ENCODE measurements around the gene ADAMTS4. TPM values are rescaled to one million over a fixed set of nuclear protein-coding genes. Genes with fewer than 3 reads are reported as not detected.

Gene ADAMTS4
- total and polyA plus RNA-seq, 2 donors (not counting 1 experiment from before 2014, with no cell fraction given), result 1.0 to 1.3 TPM

- H4K20me1 ChIP-seq (ENCODE audit: control insufficient read depth, extremely low read depth, insufficient read depth, low read length), result no peaks in the 10 kb centered on the region
- H3K4me2 ChIP-seq (ENCODE audit: extremely low read depth, insufficient read depth, low read length), result peak overlapping the region; percentile 88
- TF ChIP-seq CTCF (conservative IDR thresholded peaks at IDR 0.05 in 1 of 2, IDR thresholded peaks at IDR 0.05 in 1 of 2; ENCODE audit: low read depth in 1 of 2, low read length in 2 of 2) (no peak), EZH2 (IDR thresholded peaks at IDR 0.05; ENCODE audit: low read length, missing control alignments) (no peak)
- peak overlapping the region; percentile 63 to 93 (median 81) for H3K4me3 ChIP-seq (replicated peaks in 1 of 4; ENCODE audit: control extremely low read depth in 1 of 4, insufficient read depth in 1 of 4, low read depth in 3 of 4, low read length in 4 of 4)
- no peaks in the 10 kb centered on the region for H3K27me3 ChIP-seq (ENCODE audit: control insufficient read depth, insufficient read depth, low read length)
- H2AFZ ChIP-seq (ENCODE audit: low read length), result peak overlapping the region; percentile 17
- H3K27ac ChIP-seq (ENCODE audit: insufficient read depth, low read length), result peak overlapping the region; percentile 68
- DNase-seq (ENCODE audit: low read depth in 2 of 2), result no peak
- peaks cover 7% of the 10 kb centered on the region for H3K4me1 ChIP-seq (ENCODE audit: control insufficient read depth, extremely low read depth, insufficient read depth, low read length)
- peaks cover 16% of the 10 kb centered on the region for H3K79me2 ChIP-seq (ENCODE audit: control insufficient read depth, insufficient read depth, low read length)
- H3K9ac ChIP-seq (ENCODE audit: insufficient read depth, low read length), result peak overlapping the region; percentile 87
- no peaks in the 10 kb centered on the region for H3K9me3 ChIP-seq (ENCODE audit: control insufficient read depth, insufficient read depth, low read depth, low read length)
- peaks cover 26% of the 10 kb centered on the region for H3K36me3 ChIP-seq (ENCODE audit: control insufficient read depth, insufficient read depth, low read length)
These were observed 39.0 kb downstream of the ADAMTS4 start for GRCh38 chr1:161159913-161160243.

GRCh38 chr1:161159087-161159912 is 39.6 kb downstream of the ADAMTS4 start, which contains the start of gene USP21:
TSS of gene USP21 (plus strand) at chr1:161159500. CDS start at chr1:161160641, 1,141 bp downstream.
- TF ChIP-seq EZH2 (IDR thresholded peaks at IDR 0.05; ENCODE audit: low read length, missing control alignments) (no peak), CTCF (conservative IDR thresholded peaks at IDR 0.05 in 1 of 2, IDR thresholded peaks at IDR 0.05 in 1 of 2; ENCODE audit: low read depth in 1 of 2, low read length in 2 of 2) (peak; percentile 30 to 54)
- Histone ChIP-seq H3K9me3 (ENCODE audit: control insufficient read depth, insufficient read depth, low read depth, low read length) (no peaks in the 10 kb centered on the region), H3K4me3 (replicated peaks in 1 of 4; ENCODE audit: control extremely low read depth in 1 of 4, insufficient read depth in 1 of 4, low read depth in 3 of 4, low read length in 4 of 4) (peak within 1 kb of the TSS; percentile 63 to 93 (median 81)), H3K36me3 (ENCODE audit: control insufficient read depth, insufficient read depth, low read length) (peaks cover 22% of the 10 kb centered on the region), H3K9ac (ENCODE audit: insufficient read depth, low read length) (peak within 1 kb of the TSS; percentile 87), H2AFZ (ENCODE audit: low read length) (peak within 1 kb of the TSS; percentile 70), H3K27ac (ENCODE audit: insufficient read depth, low read length) (peak within 1 kb of the TSS; percentile 68), H3K27me3 (ENCODE audit: control insufficient read depth, insufficient read depth, low read length) (no peaks in the 10 kb centered on the region), H3K4me2 (ENCODE audit: extremely low read depth, insufficient read depth, low read length) (peak within 1 kb of the TSS; percentile 88), H3K4me1 (ENCODE audit: control insufficient read depth, extremely low read depth, insufficient read depth, low read length) (peaks cover 7% of the 10 kb centered on the region), H3K79me2 (ENCODE audit: control insufficient read depth, insufficient read depth, low read length) (peaks cover 16% of the 10 kb centered on the region), H4K20me1 (ENCODE audit: control insufficient read depth, extremely low read depth, insufficient read depth, low read length) (no peaks in the 10 kb centered on the region)
- DNase-seq (ENCODE audit: low read depth in 2 of 2), result peak; percentile 80 to 87

- peaks cover 17% of the 10 kb centered on the region for H3K79me2 ChIP-seq (ENCODE audit: control insufficient read depth, insufficient read depth, low read length)
- H3K9me3 ChIP-seq (ENCODE audit: control insufficient read depth, insufficient read depth, low read depth, low read length), result no peaks in the 10 kb centered on the region
- peak overlapping the region; percentile 68 for H3K27ac ChIP-seq (ENCODE audit: insufficient read depth, low read length)
- H3K9ac ChIP-seq (ENCODE audit: insufficient read depth, low read length), result no peak overlapping the region
- H3K4me2 ChIP-seq (ENCODE audit: extremely low read depth, insufficient read depth, low read length), result peak overlapping the region; percentile 49
- H3K4me3 ChIP-seq (replicated peaks in 1 of 4; ENCODE audit: control extremely low read depth in 1 of 4, insufficient read depth in 1 of 4, low read depth in 3 of 4, low read length in 4 of 4), result peak overlapping the region in 2 of 4 experiments; percentile 71 to 93
- TF ChIP-seq EZH2 (IDR thresholded peaks at IDR 0.05; ENCODE audit: low read length, missing control alignments) (no peak), CTCF (conservative IDR thresholded peaks at IDR 0.05 in 1 of 2, IDR thresholded peaks at IDR 0.05 in 1 of 2; ENCODE audit: low read depth in 1 of 2, low read length in 2 of 2) (no peak)
- no peaks in the 10 kb centered on the region for H3K27me3 ChIP-seq (ENCODE audit: control insufficient read depth, insufficient read depth, low read length)
- no peak overlapping the region for H2AFZ ChIP-seq (ENCODE audit: low read length)
- H3K4me1 ChIP-seq (ENCODE audit: control insufficient read depth, extremely low read depth, insufficient read depth, low read length), result peaks cover 7% of the 10 kb centered on the region
- H3K36me3 ChIP-seq (ENCODE audit: control insufficient read depth, insufficient read depth, low read length), result peaks cover 20% of the 10 kb centered on the region
- no peak for DNase-seq (ENCODE audit: low read depth in 2 of 2)
- no peaks in the 10 kb centered on the region for H4K20me1 ChIP-seq (ENCODE audit: control insufficient read depth, extremely low read depth, insufficient read depth, low read length)
These were observed 40.4 kb downstream of the ADAMTS4 start for GRCh38 chr1:161158316-161159010.

Data from fibroblast of lung (primary cell).